ENCODE results near the gene LIN37. TPM values are rescaled to one million over a fixed set of nuclear protein-coding genes. Genes with fewer than 3 reads are reported as not detected.

The LIN37 gene
- total and polyA plus RNA-seq, 2 donors (not counting 3 experiments of a cell fraction or from before 2014, with no cell fraction given), result 11.3 to 21.4 TPM

- Histone ChIP-seq H3K9ac (replicated peaks; ENCODE audit: extremely low read depth, insufficient read depth, low read length) (peak within 1 kb of the TSS; percentile 12), H3K27me3 (ENCODE audit: control insufficient read depth in 2 of 2, insufficient read depth in 2 of 2, low read length in 2 of 2) (no peaks in the 10 kb centered on the region), H3K36me3 (ENCODE audit: control insufficient read depth in 2 of 2, extremely low read depth in 1 of 2, insufficient read depth in 2 of 2, low read length in 2 of 2) (peaks cover 0 to 2% of the 10 kb centered on the region in 2 experiments), H3K4me2 (ENCODE audit: insufficient read depth, low read length) (peak within 1 kb of the TSS; percentile 72), H3K9me3 (replicated peaks; ENCODE audit: control insufficient read depth, insufficient read depth, low read length) (no peaks in the 10 kb centered on the region), H3K9me1 (replicated peaks; ENCODE audit: control insufficient read depth, extremely low read depth, insufficient read depth, low read length) (no peaks in the 10 kb centered on the region), H2AFZ (ENCODE audit: low read depth, low read length) (peak within 1 kb of the TSS; percentile 80), H3K79me2 (ENCODE audit: control insufficient read depth, insufficient read depth, low read length) (no peaks in the 10 kb centered on the region), H3K4me1 (ENCODE audit: control insufficient read depth, extremely low read depth, insufficient read depth, low read length) (peaks cover 4% of the 10 kb centered on the region), H3K4me3 (replicated peaks in 1 of 3; ENCODE audit: insufficient read depth in 1 of 3, low read depth in 1 of 3, low read length in 3 of 3) (peak within 1 kb of the TSS; percentile 46 to 63 (median 57)), H3K27ac (ENCODE audit: insufficient read depth, low read depth, low read length) (no peak within 1 kb of the TSS), H4K20me1 (replicated peaks; ENCODE audit: control insufficient read depth, extremely low read depth, insufficient read depth, low read length) (no peaks in the 10 kb centered on the region)
- CTCF ChIA-PET, result interaction anchor here (0.6 kb wide), 1 partner anchor 18 kb away, joined by 3 read pairs; no protein-coding TSS in a partner anchor
- intact Hi-C loops (cut with micrococcal nuclease), result loop anchor here (1.0 kb wide), 2 partner anchors 17 to 156 kb away; partner anchors contain the start of gene PROSER3
- peak; percentile 97 for DNase-seq (ENCODE audit: low read depth, low spot score)
- dilution Hi-C loops (cut with MboI; ENCODE audit: extremely low pct_ligation_motif_present, low sequenced_read_pairs), result no loop called here
- BruUV-seq (replicated peaks), result no TSS peak
- POLR2A ChIA-PET, result no interaction called here
- TF ChIP-seq FOS (IDR thresholded peaks at IDR 0.05; ENCODE audit: borderline replicate concordance, insufficient read depth, low read length), result no peak
- TF ChIP-seq POLR2AphosphoS5 (IDR thresholded peaks at IDR 0.05; ENCODE audit: insufficient read depth, low read depth, low read length), result peak; percentile 64
- FAIRE-seq, result peak; percentile 98
Measured at GRCh38 chr19:35775298-35776101, 27.1 kb downstream of the LIN37 start, which contains the start of gene ARHGAP33. ARHGAP33 (plus strand) TSS chr19:35775564; CDS start chr19:35775659, 95 bp downstream.

- no peaks in the 10 kb centered on the region for H3K9me1 ChIP-seq (replicated peaks; ENCODE audit: control insufficient read depth, extremely low read depth, insufficient read depth, low read length)
- peak overlapping the region; percentile 80 for H2AFZ ChIP-seq (ENCODE audit: low read depth, low read length)
- intact Hi-C loops (cut with micrococcal nuclease) (no loop called here), dilution Hi-C loops (cut with MboI; ENCODE audit: extremely low pct_ligation_motif_present, low sequenced_read_pairs) (no loop called here)
- H3K4me2 ChIP-seq (ENCODE audit: insufficient read depth, low read length), result peak overlapping the region; percentile 59
- H3K36me3 ChIP-seq (ENCODE audit: control insufficient read depth in 2 of 2, extremely low read depth in 1 of 2, insufficient read depth in 2 of 2, low read length in 2 of 2), result peaks cover 0 to 2% of the 10 kb centered on the region in 2 experiments
- H3K4me1 ChIP-seq (ENCODE audit: control insufficient read depth, extremely low read depth, insufficient read depth, low read length), result peaks cover 4% of the 10 kb centered on the region
- TF ChIP-seq GATA2 (IDR thresholded peaks at IDR 0.05; ENCODE audit: insufficient read depth, insufficient read length, low read depth, low read length) (no peak), FOS (IDR thresholded peaks at IDR 0.05; ENCODE audit: borderline replicate concordance, insufficient read depth, low read length) (no peak), JUN (IDR thresholded peaks at IDR 0.05; ENCODE audit: borderline replicate concordance, insufficient read depth, insufficient read length, low read depth) (no peak), EZH2 (IDR thresholded peaks at IDR 0.05; ENCODE audit: borderline replicate concordance, low read depth, low read length, severe bottlenecking) (no peak), CTCF (IDR thresholded peaks at IDR 0.05; ENCODE audit: extremely low read depth in 1 of 2, insufficient read depth in 1 of 2, low read depth in 1 of 2, low read length in 2 of 2) (no peak), POLR2A (IDR thresholded peaks at IDR 0.05; ENCODE audit: low read depth, low read length) (no peak), MYC (IDR thresholded peaks at IDR 0.05; ENCODE audit: low read depth, low read length) (no peak), POLR2AphosphoS5 (IDR thresholded peaks at IDR 0.05; ENCODE audit: insufficient read depth, low read depth, low read length) (no peak)
- TSS peak; percentile 67 for BruUV-seq (replicated peaks)
- no peaks in the 10 kb centered on the region for H3K9me3 ChIP-seq (replicated peaks; ENCODE audit: control insufficient read depth, insufficient read depth, low read length)
- no peaks in the 10 kb centered on the region for H4K20me1 ChIP-seq (replicated peaks; ENCODE audit: control insufficient read depth, extremely low read depth, insufficient read depth, low read length)
- H3K4me3 ChIP-seq (replicated peaks in 1 of 3; ENCODE audit: insufficient read depth in 1 of 3, low read depth in 1 of 3, low read length in 3 of 3), result peak overlapping the region in 2 of 3 experiments; percentile 46 to 57
- H3K79me2 ChIP-seq (ENCODE audit: control insufficient read depth, insufficient read depth, low read length), result no peaks in the 10 kb centered on the region
- FAIRE-seq, result no peak
- DNase-seq (ENCODE audit: low read depth, low spot score), result no peak
- ChIA-PET POLR2A (no interaction called here), CTCF (interaction anchor here (0.6 to 1.1 kb wide), 2 partner anchors 13 to 18 kb away, joined by 3 read pairs; no protein-coding TSS in a partner anchor)
- no peaks in the 10 kb centered on the region for H3K27me3 ChIP-seq (ENCODE audit: control insufficient read depth in 2 of 2, insufficient read depth in 2 of 2, low read length in 2 of 2)
- no peak overlapping the region for H3K27ac ChIP-seq (ENCODE audit: insufficient read depth, low read depth, low read length)
- H3K9ac ChIP-seq (replicated peaks; ENCODE audit: extremely low read depth, insufficient read depth, low read length), result no peak overlapping the region
Measured at GRCh38 chr19:35776102-35776788, 27.9 kb downstream of the LIN37 start.

Data from endothelial cell of umbilical vein (primary cell).